HG03139 (cell line): ENCODE measurements around the gene ATG4C.
"Not testable (repeated sequence)": the region's sequence is repeated elsewhere in the genome, so short reads cannot be mapped to it uniquely, and the experiment has no call there.

ENCODE experiments used
- ATAC-seq: cut with Tn5 transposase; IDR thresholded peaks from one replicate; pipeline ENCODE4 v1.9.1; 2021; ENCODE audit not compliant: unreplicated experiment

The ATG4C gene

GRCh38 chr1:62783736-62784508 is at the start of gene ATG4C:
Gene ATG4C (plus strand): TSS chr1:62784132. CDS start chr1:62803787, 19,655 bp downstream.
- ATAC-seq, result peak; percentile 91

- no peak for ATAC-seq
Measured at GRCh38 chr1:62735491-62736171, 48.3 kb upstream of the ATG4C start.

- ATAC-seq, result not testable (repeated sequence)
Measured at GRCh38 chr1:62740701-62741100, 43.2 kb upstream of the ATG4C start.

- no peak for ATAC-seq
Measured at GRCh38 chr1:62744611-62745577, 39.0 kb upstream of the ATG4C start.

- no peak for ATAC-seq
Measured at GRCh38 chr1:62746086-62746808, 37.7 kb upstream of the ATG4C start.

- no peak for ATAC-seq
Measured at GRCh38 chr1:62746809-62747138, 37.2 kb upstream of the ATG4C start.

- no peak for ATAC-seq
Measured at GRCh38 chr1:62753031-62753965, 30.6 kb upstream of the ATG4C start.

GRCh38 chr1:62754938-62755337 is 29.0 kb upstream of the ATG4C start:
- not testable (repeated sequence) for ATAC-seq

- ATAC-seq, result not testable (repeated sequence)
Measured at GRCh38 chr1:62756255-62756884, 27.6 kb upstream of the ATG4C start.

GRCh38 chr1:62759232-62759875 is 24.6 kb upstream of the ATG4C start:
- not testable (repeated sequence) for ATAC-seq

GRCh38 chr1:62760021-62760782 is 23.7 kb upstream of the ATG4C start:
- ATAC-seq, result not testable (repeated sequence)

GRCh38 chr1:62761223-62761870 is 22.6 kb upstream of the ATG4C start:
- not testable (repeated sequence) for ATAC-seq

GRCh38 chr1:62762027-62762426 is 21.9 kb upstream of the ATG4C start:
- ATAC-seq, result not testable (repeated sequence)

- no peak for ATAC-seq
Measured at GRCh38 chr1:62765981-62766380, 18.0 kb upstream of the ATG4C start.

- not testable (repeated sequence) for ATAC-seq
Measured at GRCh38 chr1:62768551-62768950, 15.4 kb upstream of the ATG4C start.

GRCh38 chr1:62772607-62773295 is 11.2 kb upstream of the ATG4C start:
- ATAC-seq, result no peak

- no peak for ATAC-seq
Measured at GRCh38 chr1:62774006-62774405, 9.9 kb upstream of the ATG4C start.
